Pancreas (tissue), 10 donors: ENCODE data around the gene DGKG. TPM values are rescaled to one million over a fixed set of nuclear protein-coding genes. Genes with fewer than 3 reads are reported as not detected.

ENCODE experiments used
- ATAC-seq, 4 donors: fragments of 200-7000 bp; cut with Tn5 transposase; one replicate each; pipeline versions ENCODE4 v1.8.0 to v1.9.1; 2020; ENCODE audit warnings: mild to moderate bottlenecking in 4 of 4, moderate library complexity in 4 of 4
- DNase-seq, 6 donors: peaks; one replicate each; pipeline ENCODE4 v3.0.0-alpha.2; 2020
- FAIRE-seq: peaks from 2 replicates; lab custom pipeline; 2012; peaks lifted over from hg19 to GRCh38; lab: Jason Lieb, UNC
- H3K27ac ChIP-seq, 4 donors: fragments of 200-600 bp; sonication (generic); 1 replicate in 3 of 4; 2 replicates in 1 of 4; pipeline versions ENCODE4 v1.5.0 to v1.8.0; 2020
- H3K27me3 ChIP-seq, 4 donors: fragments of 200-600 bp; one replicate each; pipeline ENCODE4 v1.8.0; 2021
- H3K36me3 ChIP-seq, 3 donors: fragments of 200-600 bp; sonication (generic) in 1 of 3; one replicate each; pipeline versions ENCODE4 v1.5.0 to v1.8.0; 2020 to 2021
- H3K4me1 ChIP-seq, 3 donors: fragments of 200-600 bp; one replicate each; pipeline ENCODE4 v1.8.0; 2021
- H3K4me3 ChIP-seq, 4 donors: fragments of 200-600 bp; sonication (generic) in 2 of 4; one replicate each; pipeline versions ENCODE4 v1.5.0 to v1.8.0; 2020 to 2021
- H3K9me3 ChIP-seq, 4 donors: fragments of 200-600 bp; one replicate each; pipeline ENCODE4 v1.8.0; 2021
- WGBS, 2 donors: extraction: QIAGEN DNeasy Blood & Tissue Kit; methylation state at CpG; one replicate each; pipeline ENCODE4 v1.1.7; 2013; 5-methylcytosine and 5-hydroxymethylcytosine counted together
- intact Hi-C, 3 donors: fragments of 100-400 bp; cut with DNase I; formaldehyde crosslinking; loops; one replicate each; pipeline versions ENCODE4 v1.11.1 to v1.14.2; 2022
- polyA plus RNA-seq, 2 donors: library from polyadenylated mRNA; stranded (reverse); fragments of 200-250 nt; gene quantifications; one replicate each; pipeline ENCODE4 v1.2.3, GENCODE V29; 2013
- total RNA-seq, 6 donors: library from RNA; stranded (reverse); fragmentation: NEBNext Ultra II Directional in 4 of 6; extraction: Animal tissue kit (Norgen Biotek cat#: 25700) in 4 of 6; gene quantifications; one replicate each; pipeline versions ENCODE4 v1.2.1 to v1.2.4, GENCODE V29; 2021 to 2023
- TF ChIP-seq, protein P1 (sequence below), 4 donors: fragments of 200-600 bp; sonication (generic) in 3 of 4; IDR thresholded peaks; one replicate each; pipeline versions ENCODE4 v1.5.0 to v1.8.0; 2021; ENCODE audit warnings: antibody characterized with exemption in 4 of 4
- donor health status: healthy with polysubstance abuse.
- donor health status: DM: no; HTN: no; CAD: no; lungs with moderate emphysema.
- donor health status: DM: no; HTN: no; CAD: no.
- donor health status: control.
- donor health status: control.
- donor health status: Bipolar disorder and iron deficiency.
- donor health status: DM: yes; HTN: yes; CAD: no.
- donor health status: DM: no; HTN: no; CAD: no.
- donor health status: DM: no; HTN: no; CAD: no.
- donor health status: DM: yes; HTN: yes; CAD: no.

DGKG gene
- total and polyA plus RNA-seq, 8 donors = 0.16 to 2.0 (median 0.88) TPM

DNA sequence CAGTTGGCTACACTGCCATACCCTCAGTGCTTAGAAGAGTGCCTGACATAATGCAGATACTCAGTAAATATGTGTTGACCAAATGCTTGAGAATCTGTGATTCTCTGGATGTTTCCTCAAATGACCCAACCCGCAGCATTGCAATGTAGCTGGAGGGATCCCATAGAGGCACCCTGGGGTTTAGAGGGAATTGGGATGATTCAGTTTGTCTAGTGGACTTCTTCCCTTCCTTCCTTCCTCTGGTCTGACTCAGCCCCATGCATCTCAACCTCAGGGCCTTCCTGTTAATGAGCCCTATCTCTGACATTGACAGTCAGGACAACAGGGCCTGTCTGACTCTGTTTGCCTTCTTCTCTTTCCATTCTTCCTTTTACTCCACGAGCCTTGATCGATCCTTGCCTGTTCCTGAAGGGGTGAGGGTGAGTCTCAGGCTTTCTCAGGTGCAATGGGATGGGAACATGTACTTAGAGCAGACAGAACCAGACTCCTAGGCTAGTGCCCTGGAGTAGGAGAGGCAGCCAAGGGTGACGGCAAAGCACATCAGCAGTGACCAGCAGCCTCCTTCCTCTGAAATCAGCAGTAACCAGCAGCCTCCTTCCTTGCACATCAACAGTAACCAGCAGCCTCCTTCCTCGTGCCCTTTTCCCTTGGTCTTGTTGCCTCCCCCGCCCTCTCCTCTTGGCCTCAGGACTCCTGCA lies 78.2 kb downstream of the DGKG start:
- no peak overlapping the region for H3K27ac ChIP-seq
- H3K36me3 ChIP-seq = no peaks in the 10 kb centered on the region
- intact Hi-C loops = no loop called here
- DNase-seq (no peak), ATAC-seq (no peak), FAIRE-seq (no peak)
- no peaks in the 10 kb centered on the region for H3K27me3 ChIP-seq
- H3K4me3 ChIP-seq = no peak overlapping the region
- H3K9me3 ChIP-seq = no peaks in the 10 kb centered on the region
- H3K4me1 ChIP-seq = peaks cover 0 to 8% (median 5%) of the 10 kb centered on the region in 3 donors
- TF ChIP-seq, protein P1, sequence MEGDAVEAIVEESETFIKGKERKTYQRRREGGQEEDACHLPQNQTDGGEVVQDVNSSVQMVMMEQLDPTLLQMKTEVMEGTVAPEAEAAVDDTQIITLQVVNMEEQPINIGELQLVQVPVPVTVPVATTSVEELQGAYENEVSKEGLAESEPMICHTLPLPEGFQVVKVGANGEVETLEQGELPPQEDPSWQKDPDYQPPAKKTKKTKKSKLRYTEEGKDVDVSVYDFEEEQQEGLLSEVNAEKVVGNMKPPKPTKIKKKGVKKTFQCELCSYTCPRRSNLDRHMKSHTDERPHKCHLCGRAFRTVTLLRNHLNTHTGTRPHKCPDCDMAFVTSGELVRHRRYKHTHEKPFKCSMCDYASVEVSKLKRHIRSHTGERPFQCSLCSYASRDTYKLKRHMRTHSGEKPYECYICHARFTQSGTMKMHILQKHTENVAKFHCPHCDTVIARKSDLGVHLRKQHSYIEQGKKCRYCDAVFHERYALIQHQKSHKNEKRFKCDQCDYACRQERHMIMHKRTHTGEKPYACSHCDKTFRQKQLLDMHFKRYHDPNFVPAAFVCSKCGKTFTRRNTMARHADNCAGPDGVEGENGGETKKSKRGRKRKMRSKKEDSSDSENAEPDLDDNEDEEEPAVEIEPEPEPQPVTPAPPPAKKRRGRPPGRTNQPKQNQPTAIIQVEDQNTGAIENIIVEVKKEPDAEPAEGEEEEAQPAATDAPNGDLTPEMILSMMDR (IDR thresholded peaks at IDR 0.05) = no peak
- 72 to 88% methylated on average over 6 of the region's 6 CpGs for WGBS, 2 donors

DNA sequence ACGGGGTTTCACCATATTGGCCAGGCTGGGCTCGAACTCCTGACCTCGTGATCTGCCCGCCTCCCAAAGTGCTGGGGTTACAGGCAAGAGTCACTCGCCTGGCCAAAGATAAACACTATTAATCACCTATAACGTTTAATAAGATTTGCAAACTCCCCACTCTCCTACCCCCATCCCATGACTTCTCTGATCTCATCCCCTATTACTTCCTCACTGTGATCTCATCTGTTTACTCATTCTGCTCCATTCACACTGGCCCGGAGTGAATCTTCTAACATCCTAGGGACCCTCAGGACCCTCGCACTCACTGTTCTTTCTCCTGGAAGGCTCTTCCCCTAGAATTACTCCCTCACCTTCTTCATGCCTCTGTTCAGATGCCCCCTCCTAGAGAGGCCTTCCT lies 78.9 kb downstream of the DGKG start:
- DNase-seq (no peak), ATAC-seq (no peak), FAIRE-seq (no peak)
- intact Hi-C loops = no loop called here
- no peak overlapping the region for H3K4me3 ChIP-seq
- H3K27me3 ChIP-seq = no peaks in the 10 kb centered on the region
- no peaks in the 10 kb centered on the region for H3K36me3 ChIP-seq
- H3K4me1 ChIP-seq = peaks cover 0 to 6% (median 5%) of the 10 kb centered on the region in 3 donors
- no peak overlapping the region for H3K27ac ChIP-seq
- TF ChIP-seq, protein P1 (IDR thresholded peaks at IDR 0.05) = no peak
- H3K9me3 ChIP-seq = no peaks in the 10 kb centered on the region
- 68% methylated on average over 8 of the region's 8 CpGs for WGBS, 2 donors

DNA sequence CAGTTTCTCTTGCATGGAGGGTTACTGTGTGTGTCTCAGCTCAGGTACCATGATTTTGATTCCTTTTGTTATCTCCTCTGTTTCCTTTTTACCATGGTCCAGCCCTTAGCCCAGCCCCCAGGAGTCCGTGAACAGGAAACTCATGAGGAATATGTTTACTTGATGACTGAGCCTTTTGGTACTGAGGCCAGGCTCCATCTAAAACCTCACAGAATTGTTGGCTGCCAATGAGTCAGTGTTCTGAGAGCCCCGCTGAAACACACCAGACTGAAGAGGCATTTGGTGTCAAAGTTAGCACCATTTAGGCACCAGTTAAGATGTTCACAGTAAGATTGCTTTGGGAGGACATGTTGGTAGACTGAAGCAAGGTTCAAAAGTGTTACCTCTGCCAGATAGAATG lies 80.9 kb downstream of the DGKG start:
- no peaks in the 10 kb centered on the region for H3K9me3 ChIP-seq
- ATAC-seq (no peak), FAIRE-seq (no peak), DNase-seq (no peak)
- TF ChIP-seq, protein P1 (IDR thresholded peaks at IDR 0.05) = no peak
- H3K27ac ChIP-seq = no peak overlapping the region
- no peak overlapping the region for H3K4me3 ChIP-seq
- H3K27me3 ChIP-seq = no peaks in the 10 kb centered on the region
- intact Hi-C loops = no loop called here
- H3K4me1 ChIP-seq = no peaks in the 10 kb centered on the region
- 61 to 75% methylated on average over 2 of the region's 2 CpGs for WGBS, 2 donors
- H3K36me3 ChIP-seq = no peaks in the 10 kb centered on the region

DNA sequence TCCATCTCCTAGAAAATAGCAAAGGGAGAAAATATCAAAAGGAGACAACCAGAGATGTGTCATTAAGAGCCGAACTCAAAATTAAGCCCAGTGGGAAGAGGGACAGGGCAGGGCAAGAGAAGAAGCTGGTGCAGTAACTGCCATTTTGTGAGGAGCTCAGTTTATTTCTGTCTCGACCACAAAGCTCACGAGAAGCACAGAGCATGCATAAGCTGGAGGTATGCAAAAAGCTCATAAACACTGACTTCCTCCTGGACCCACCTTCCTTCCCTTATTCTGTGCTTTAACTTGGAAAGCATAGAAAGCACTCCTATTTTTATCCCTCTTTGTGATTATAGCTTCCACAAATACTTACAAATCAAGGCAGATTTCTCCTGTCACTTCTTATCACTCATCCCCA lies 81.3 kb downstream of the DGKG start:
- Histone ChIP-seq H3K4me1 (no peaks in the 10 kb centered on the region), H3K27me3 (no peaks in the 10 kb centered on the region), H3K9me3 (no peaks in the 10 kb centered on the region), H3K27ac (no peak overlapping the region), H3K4me3 (no peak overlapping the region), H3K36me3 (no peaks in the 10 kb centered on the region)
- TF ChIP-seq, protein P1 (IDR thresholded peaks at IDR 0.05) = no peak
- DNase-seq (no peak), ATAC-seq (no peak), FAIRE-seq (no peak)
- intact Hi-C loops = no loop called here
- 59 to 72% methylated on average over 3 of the region's 3 CpGs for WGBS, 2 donors

DNA sequence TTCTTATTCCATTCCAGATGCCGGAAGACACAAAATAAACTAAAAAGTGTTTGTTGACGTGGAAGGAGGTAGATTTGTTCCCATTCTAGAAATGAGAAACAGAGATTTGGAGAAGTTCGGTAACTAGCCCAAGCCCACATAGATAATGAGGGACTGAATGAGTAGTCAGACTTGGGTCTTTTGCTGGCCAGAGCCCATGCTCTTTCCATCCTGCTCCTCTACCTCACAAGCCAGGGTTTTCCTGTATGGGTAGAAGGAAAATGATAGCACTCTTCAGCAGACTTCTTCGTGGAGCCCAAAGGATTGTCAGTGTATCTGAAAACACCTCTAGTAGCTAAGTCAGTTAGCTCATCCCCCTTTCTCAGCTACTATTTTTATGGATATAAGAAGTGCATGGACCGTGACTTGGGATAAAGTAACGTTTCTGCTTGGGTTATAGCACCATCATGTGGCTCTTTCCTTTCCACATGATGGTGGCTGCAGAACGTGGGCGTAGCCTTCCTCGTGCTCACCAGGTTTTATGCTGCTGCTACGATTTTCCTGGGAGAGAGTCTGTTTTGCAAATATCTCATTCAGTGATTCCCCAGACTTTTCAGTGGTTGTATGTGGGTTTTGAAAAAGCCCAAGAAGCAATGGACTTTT lies 84.6 kb downstream of the DGKG start:
- DNase-seq (peak in 1 of 6 donors; percentile 36), ATAC-seq (peak in 3 of 4 donors; percentile 71 to 88 (median 75)), FAIRE-seq (no peak)
- Histone ChIP-seq H3K36me3 (no peaks in the 10 kb centered on the region), H3K4me1 (no peaks in the 10 kb centered on the region), H3K27ac (no peak overlapping the region), H3K9me3 (no peaks in the 10 kb centered on the region), H3K27me3 (no peaks in the 10 kb centered on the region), H3K4me3 (no peak overlapping the region)
- intact Hi-C loops = no loop called here
- 35 to 39% methylated on average over 10 of the region's 10 CpGs for WGBS, 2 donors
- TF ChIP-seq, protein P1 (IDR thresholded peaks at IDR 0.05) = peak in 2 of 4 donors; percentile 13 to 21
